ENCODE measurements around the gene STMN3. TPM values are rescaled to one million over a fixed set of nuclear protein-coding genes. Genes with fewer than 3 reads are reported as not detected.

Gene STMN3
- total RNA-seq, 1 experiment from 2014 or later = 138 TPM

- POLR2A ChIA-PET = no interaction called here
- intact Hi-C loops (cut with micrococcal nuclease) = no loop called here
These were observed 56.8 kb downstream of the STMN3 start for GRCh38 chr20:63596423-63596822.

More at GRCh38 chr20:63596423-63596822, 56.8 kb downstream of the STMN3 start:
- no peaks in the 10 kb centered on the region for H4K20me1 ChIP-seq (ENCODE audit: insufficient read depth)
- H3K9me2 ChIP-seq (ENCODE audit: insufficient read depth) = no peaks in the 10 kb centered on the region
- H3K4me2 ChIP-seq (ENCODE audit: low read length) = no peak overlapping the region
- no peaks in the 10 kb centered on the region; a peak in 2 of 4 replicates for H3K36me3 ChIP-seq (ENCODE audit: control insufficient read depth in 1 of 2, insufficient read depth in 2 of 2, low read length in 2 of 2)
- TF ChIP-seq POLR2AphosphoS5 (IDR thresholded peaks at IDR 0.05; ENCODE audit: low read depth, low read length) (no peak), YY1 (IDR thresholded peaks at IDR 0.05; ENCODE audit: extremely low read depth, insufficient replicate concordance, low read depth, low read length) (no peak), EZH2 (IDR thresholded peaks at IDR 0.05) (no peak), ZBTB33 (IDR thresholded peaks at IDR 0.05; ENCODE audit: extremely low read depth, insufficient replicate concordance, low read length) (no peak), CBX3 (IDR thresholded peaks at IDR 0.05; ENCODE audit: low read depth) (no peak), ZNF274 (IDR thresholded peaks at IDR 0.05; ENCODE audit: low read depth, low read length) (no peak), RAD21 (IDR thresholded peaks at IDR 0.05; ENCODE audit: low read depth) (no peak), SRF (IDR thresholded peaks at IDR 0.05; ENCODE audit: low read depth) (no peak)
- H3K4me3 ChIP-seq (replicated peaks in 1 of 2; ENCODE audit: low read depth in 1 of 2, low read length in 2 of 2) = no peak overlapping the region
- no peak overlapping the region for H3K9ac ChIP-seq (ENCODE audit: low read length)
- no peak for DNase-seq (ENCODE audit: low read depth, low spot score)
- no peaks in the 10 kb centered on the region for H3K9me3 ChIP-seq (ENCODE audit: control insufficient read depth in 1 of 2, insufficient read depth in 1 of 2, low read depth in 1 of 2, low read length in 2 of 2)
- ATAC-seq = no peak
- H3K79me2 ChIP-seq (ENCODE audit: insufficient read depth, low read length) = no peaks in the 10 kb centered on the region
- H3K27me3 ChIP-seq (ENCODE audit: insufficient read depth, low read length) = no peaks in the 10 kb centered on the region
- H3K27ac ChIP-seq (ENCODE audit: low read depth, low read length) = no peak overlapping the region
- ChIA-PET CTCF (no interaction called here), RAD21 (ENCODE audit: low non-redundant PET in 1 of 2, low total read pairs in 2 of 2, uncharacterized antibody in 2 of 2, unreplicated experiment in 2 of 2) (no interaction called here)
- H2AFZ ChIP-seq (ENCODE audit: low read depth, low read length, poor library complexity, severe bottlenecking) = no peak overlapping the region
- H3K4me1 ChIP-seq (ENCODE audit: control insufficient read depth in 1 of 2, insufficient read depth in 2 of 2, low read length in 2 of 2) = peaks cover 8 to 26% of the 10 kb centered on the region in 2 experiments; a peak in 3 of 4 replicates
- BruUV-seq (replicated peaks) = no TSS peak
